SK-N-SH (cell line): ENCODE measurements around the gene DENND1A. TPM values are rescaled to one million over a fixed set of nuclear protein-coding genes. Genes with fewer than 3 reads are reported as not detected.

ENCODE experiments used
- CTCF ChIA-PET: fragments of 300-600, 350-600 bp; formaldehyde crosslinking; extraction: SDS; loops from one replicate; lab custom pipeline; 2021; lab: Yijun Ruan, JAX
- POLR2A ChIA-PET: fragments of 350-600 bp; sonication (Branson Sonifier 250); formaldehyde crosslinking; extraction: SDS; loops from one replicate; lab custom pipeline; 2020; ENCODE audit warnings: antibody characterized with exemption, inconsistent platforms; lab: Yijun Ruan, JAX
- DNase-seq: peaks from one replicate; pipeline ENCODE4 v3.0.0; 2012
- H2AFZ ChIP-seq: fragments of 200-600 bp; sonication (generic); 2 replicates; pipeline ENCODE4 v1.8.1; 2016; ENCODE audit warnings: antibody characterized with exemption, mild to moderate bottlenecking, low read depth
- H3F3A ChIP-seq: fragments of 200-600 bp; sonication (generic); replicated peaks from 2 replicates; pipeline ENCODE3; 2016; ENCODE audit warnings: antibody characterized with exemption, mild to moderate bottlenecking; ENCODE audit not compliant: insufficient read depth
- H3K27ac ChIP-seq, 2 experiments: fragments of 200-500 bp in 1 of 2; fragments of 200-600 bp in 1 of 2; sonication (Bioruptor generic) in 1 of 2; sonication (generic), shearing (Covaris generic) in 1 of 2; 2 replicates each; pipeline versions ENCODE4 v1.5.1 to v1.6.1; 2014 to 2016; ENCODE audit warnings: low read depth in 2 of 2, inconsistent platforms in 1 of 2, low read length in 1 of 2, mild to moderate bottlenecking in 1 of 2, mixed read lengths in 1 of 2
- H3K27me3 ChIP-seq: fragments of 200-600 bp; sonication (generic), shearing (Covaris generic); 2 replicates; pipeline ENCODE4 v1.6.1; 2016; ENCODE audit warnings: mixed run types; ENCODE audit not compliant: insufficient read depth
- H3K36me3 ChIP-seq, 2 experiments: fragments of 200-500 bp in 1 of 2; fragments of 200-600 bp in 1 of 2; sonication (Bioruptor generic) in 1 of 2; sonication (generic) in 1 of 2; replicated peaks in 1 of 2; 2 replicates each; pipeline versions ENCODE3 to v1.5.1; 2014 to 2016; ENCODE audit warnings: low read length in 1 of 2, mild to moderate bottlenecking in 1 of 2; ENCODE audit not compliant: insufficient read depth in 2 of 2, control insufficient read depth in 1 of 2
- H3K4me1 ChIP-seq, 2 experiments: fragments of 200-500 bp in 1 of 2; fragments of 200-600 bp in 1 of 2; sonication (Bioruptor generic) in 1 of 2; sonication (generic), shearing (Covaris generic) in 1 of 2; 2 replicates each; pipeline versions ENCODE4 v1.5.1 to v1.6.1; 2014 to 2016; ENCODE audit warnings: low read depth in 1 of 2, low read length in 1 of 2, mixed run types in 1 of 2; ENCODE audit not compliant: insufficient read depth in 2 of 2, control insufficient read depth in 1 of 2
- H3K4me2 ChIP-seq: fragments of 200-600 bp; sonication (generic), shearing (Covaris generic); 2 replicates; pipeline ENCODE4 v1.6.1; 2017; ENCODE audit warnings: mixed run types
- H3K4me3 ChIP-seq, 2 experiments: fragments of 200-500 bp in 1 of 2; fragments of 200-600 bp in 1 of 2; sonication (Bioruptor generic) in 1 of 2; sonication (generic), shearing (Covaris generic) in 1 of 2; 2 replicates each; pipeline versions ENCODE4 v1.5.1 to v1.8.1; 2014 to 2016; ENCODE audit warnings: low read depth in 2 of 2, inconsistent platforms in 1 of 2, low read length in 1 of 2, mild to moderate bottlenecking in 1 of 2, mixed read lengths in 1 of 2, moderate library complexity in 1 of 2
- H3K79me2 ChIP-seq: fragments of 200-600 bp; sonication (generic); 2 replicates; pipeline ENCODE4 v1.8.1; 2017; ENCODE audit warnings: mild to moderate bottlenecking; ENCODE audit not compliant: insufficient read depth
- H3K9ac ChIP-seq: fragments of 200-600 bp; sonication (generic); 2 replicates; pipeline ENCODE4 v1.6.1; 2017; ENCODE audit warnings: mixed run types
- H3K9me2 ChIP-seq: fragments of 200-600 bp; sonication (generic); 2 replicates; pipeline ENCODE4 v1.6.1; 2017; ENCODE audit warnings: mixed run types
- H3K9me3 ChIP-seq: fragments of 200-600 bp; sonication (generic); 2 replicates; pipeline ENCODE4 v1.6.1; 2017; ENCODE audit warnings: mixed run types, mild to moderate bottlenecking, moderate library complexity
- H4K20me1 ChIP-seq: fragments of 200-600 bp; sonication (generic); 2 replicates; pipeline ENCODE4 v1.6.1; 2017; ENCODE audit warnings: mild to moderate bottlenecking, mixed run types; ENCODE audit not compliant: insufficient read depth
- ELF1 ChIP-seq: IDR thresholded peaks from 2 replicates; pipeline ENCODE4 v1.4.0; 2012
- EP300 ChIP-seq, 2 experiments: IDR thresholded peaks; 2 replicates each; pipeline versions ENCODE4 v1.4.0 to v1.6.1; 2012; ENCODE audit warnings: borderline replicate concordance in 1 of 2, low read depth in 1 of 2, low read length in 1 of 2
- FOXJ3 ChIP-seq: sonication (generic); formaldehyde crosslinking; IDR thresholded peaks from 2 replicates; pipeline ENCODE4 v1.5.1; 2020; ENCODE audit warnings: mild to moderate bottlenecking, missing genetic modification reagents
- FOXM1 ChIP-seq: IDR thresholded peaks from 2 replicates; pipeline ENCODE4 v1.4.0; 2012; ENCODE audit warnings: low read depth, mild to moderate bottlenecking
- GABPA ChIP-seq: IDR thresholded peaks from 2 replicates; pipeline ENCODE4 v1.4.0; 2012; ENCODE audit warnings: low read depth, mild to moderate bottlenecking
- GATA2 ChIP-seq: sonication (generic); formaldehyde crosslinking; IDR thresholded peaks from 2 replicates; pipeline ENCODE4 v1.5.0; 2020; ENCODE audit warnings: mild to moderate bottlenecking, missing genetic modification reagents
- MEF2A ChIP-seq: IDR thresholded peaks from 2 replicates; pipeline ENCODE4 v1.4.0; 2012; ENCODE audit warnings: low read depth, borderline replicate concordance
- MXI1 ChIP-seq: IDR thresholded peaks from 2 replicates; pipeline ENCODE4 v1.6.1; 2012; ENCODE audit warnings: mild to moderate bottlenecking, low read depth, low read length, improper control_type of control experiment
- NFIC ChIP-seq: IDR thresholded peaks from 2 replicates; pipeline ENCODE4 v1.4.0; 2012; ENCODE audit warnings: borderline replicate concordance
- NRF1 ChIP-seq: IDR thresholded peaks from 2 replicates; pipeline ENCODE4 v1.6.1; 2012; ENCODE audit warnings: low read depth, mild to moderate bottlenecking, low read length
- POLR2AphosphoS5 ChIP-seq: IDR thresholded peaks from 2 replicates; pipeline ENCODE4 v1.6.1; 2012; ENCODE audit warnings: low read depth, low read length
- RFX5 ChIP-seq: IDR thresholded peaks from 2 replicates; pipeline ENCODE4 v1.6.1; 2012; ENCODE audit warnings: mild to moderate bottlenecking, improper control_type of control experiment, low read length
- RXRA ChIP-seq: IDR thresholded peaks from 2 replicates; pipeline ENCODE4 v1.4.0; 2012; ENCODE audit warnings: low read depth, mild to moderate bottlenecking, borderline replicate concordance
- SIN3A ChIP-seq: IDR thresholded peaks from 2 replicates; pipeline ENCODE4 v1.6.1; 2012; ENCODE audit warnings: low read depth, mild to moderate bottlenecking, low read length, moderate library complexity, borderline replicate concordance
- SMC3 ChIP-seq: IDR thresholded peaks from 2 replicates; pipeline ENCODE4 v1.6.1; 2012; ENCODE audit warnings: low read depth, low read length, improper control_type of control experiment
- TAF1 ChIP-seq: IDR thresholded peaks from 2 replicates; pipeline ENCODE4 v1.6.1; 2012; ENCODE audit warnings: low read depth, mild to moderate bottlenecking, low read length, moderate library complexity, borderline replicate concordance
- TCF12 ChIP-seq: IDR thresholded peaks from 2 replicates; pipeline ENCODE4 v1.4.0; 2012
- TEAD4 ChIP-seq: IDR thresholded peaks from 2 replicates; pipeline ENCODE4 v1.4.0; 2012; ENCODE audit warnings: mild to moderate bottlenecking, borderline replicate concordance; ENCODE audit not compliant: insufficient read depth
- WGBS: methylation state at CpG from one replicate; pipeline ENCODE4 v1.1.6; 2017; ENCODE audit warnings: low lambda C conversion rate; 5-methylcytosine and 5-hydroxymethylcytosine counted together
- polyA plus RNA-seq, 3 experiments: library from polyadenylated mRNA; depleted of rRNA; stranded (reverse); fragments of >200 nt; gene quantifications; 2 replicates each; pipeline ENCODE4 v1.2.3, GENCODE V29; 2012
- TF ChIP-seq, protein P1 (sequence below): fragments of 150-350 bp; IDR thresholded peaks from 2 replicates; pipeline ENCODE4 v1.6.1; 2016; ENCODE audit warnings: mild to moderate bottlenecking, low read depth, low read length
- TF ChIP-seq, protein P2 (sequence below): fragments of 150-350 bp; IDR thresholded peaks from 2 replicates; pipeline ENCODE4 v1.6.1; 2017; ENCODE audit warnings: antibody characterized with exemption, low read length, low read depth, borderline replicate concordance
- TF ChIP-seq, protein P3 (sequence below): IDR thresholded peaks from 2 replicates; pipeline ENCODE4 v1.6.1; 2012; ENCODE audit warnings: mild to moderate bottlenecking, low read depth, low read length, moderate library complexity

The DENND1A gene
- polyA plus RNA-seq, 1 of the 3 experiments (the other 2 are of a cell fraction): 25.4 TPM

DNA sequence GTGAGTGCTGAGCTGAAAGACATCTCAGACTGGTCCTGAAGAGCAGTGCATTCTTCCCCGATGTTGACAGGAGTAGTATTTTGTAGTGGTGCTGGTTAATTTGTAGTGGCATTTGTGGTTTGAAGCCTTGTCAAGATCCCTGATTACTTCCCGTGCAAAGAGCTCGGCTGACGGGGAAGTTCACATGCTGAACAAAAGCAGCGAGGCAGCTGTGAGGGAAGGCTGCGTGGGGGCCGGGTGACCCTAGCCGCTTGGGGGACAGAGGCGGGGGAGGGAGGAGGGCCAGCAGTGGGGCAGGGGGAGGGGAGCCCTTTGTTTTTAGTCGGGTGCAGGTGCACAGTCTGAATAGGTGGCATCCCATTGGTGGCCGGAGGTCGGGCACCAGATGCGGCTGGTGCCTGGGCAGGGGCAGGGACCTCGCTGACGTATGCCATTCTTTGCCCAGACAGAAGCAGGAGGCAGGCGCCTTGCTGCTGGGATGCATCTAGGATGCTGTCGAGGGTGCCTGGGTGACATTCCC is 509.3 kb downstream of the DENND1A start:
- H3K36me3 ChIP-seq: peaks cover 0 to 12% of the 10 kb centered on the region in 2 experiments
- no peak overlapping the region for H3K9ac ChIP-seq
- CTCF ChIA-PET: no interaction called here
- no peaks in the 10 kb centered on the region for H3F3A ChIP-seq
- H3K27ac ChIP-seq: no peak overlapping the region
- H4K20me1 ChIP-seq: no peaks in the 10 kb centered on the region
- TF ChIP-seq MEF2A: no peak
- no peak for TF ChIP-seq FOXM1
- no peak for TF ChIP-seq RXRA
- no peak for TF ChIP-seq NRF1
- TF ChIP-seq SMC3: no peak
- TF ChIP-seq GABPA: no peak
- no peak for TF ChIP-seq FOXJ3
- TF ChIP-seq TAF1: no peak
- TF ChIP-seq, all 33 proteins: peak for 0
- no peaks in the 10 kb centered on the region for H3K9me3 ChIP-seq
- POLR2A ChIA-PET: no interaction called here
- no peaks in the 10 kb centered on the region for H3K79me2 ChIP-seq
- DNase-seq: no peak
- WGBS: 91% methylated on average over 16 of the region's 17 CpGs
- H3K4me3 ChIP-seq: no peak overlapping the region
- no peaks in the 10 kb centered on the region for H3K27me3 ChIP-seq
- no peaks in the 10 kb centered on the region for H3K4me1 ChIP-seq
- H2AFZ ChIP-seq: no peak overlapping the region
- H3K9me2 ChIP-seq: no peaks in the 10 kb centered on the region
- no peak overlapping the region for H3K4me2 ChIP-seq

DNA sequence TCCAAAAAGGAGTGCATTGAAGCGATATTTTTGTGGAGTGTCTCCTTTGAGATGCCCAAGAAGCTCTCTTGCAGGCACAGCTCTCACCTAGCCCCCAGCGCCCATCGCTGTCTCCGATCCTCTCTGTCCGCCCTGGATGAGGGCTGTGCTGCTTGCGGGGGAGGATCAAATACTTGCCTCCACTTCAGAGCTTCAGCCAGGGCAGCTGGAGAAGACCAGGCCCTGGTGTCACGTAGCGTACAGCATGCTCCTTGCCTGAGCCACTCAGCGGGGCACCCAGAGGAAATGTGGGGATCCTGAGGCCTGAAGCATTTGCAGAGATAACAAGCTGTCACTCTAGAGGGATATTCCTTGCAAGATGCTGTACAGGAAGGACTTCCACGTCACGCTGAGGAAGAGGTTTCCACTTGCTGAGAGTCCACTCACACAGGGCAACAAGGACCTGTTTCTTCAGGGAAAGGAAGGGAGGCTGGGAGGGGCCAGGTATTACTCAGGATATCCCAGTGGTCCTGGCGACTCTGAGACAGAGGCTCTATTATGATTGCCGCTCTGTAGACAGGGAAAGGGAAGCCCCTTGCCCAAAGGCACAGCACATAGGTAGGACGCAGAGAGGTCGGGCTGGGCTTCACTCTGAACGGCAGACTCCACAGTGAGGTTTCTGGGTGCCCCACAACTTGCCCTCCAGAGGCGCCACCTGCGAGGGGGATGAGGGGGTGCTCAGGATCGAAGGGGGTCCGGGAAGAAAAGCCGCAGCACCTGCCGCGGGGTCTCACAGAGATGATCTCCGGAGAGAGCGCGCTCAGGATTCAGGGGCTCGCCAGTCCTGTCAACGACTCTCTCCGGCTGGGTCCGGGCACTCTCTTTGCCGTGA is 510.0 kb downstream of the DENND1A start:
- Histone ChIP-seq H3K9ac (no peak overlapping the region), H3K4me1 (no peaks in the 10 kb centered on the region), H3K4me2 (no peak overlapping the region), H2AFZ (no peak overlapping the region), H3K27ac (no peak overlapping the region), H3K9me3 (no peaks in the 10 kb centered on the region), H3K36me3 (peaks cover 0 to 12% of the 10 kb centered on the region in 2 experiments), H3K27me3 (no peaks in the 10 kb centered on the region), H3K4me3 (no peak overlapping the region), H3K79me2 (no peaks in the 10 kb centered on the region), H3F3A (no peaks in the 10 kb centered on the region), H4K20me1 (no peaks in the 10 kb centered on the region), H3K9me2 (no peaks in the 10 kb centered on the region)
- POLR2A ChIA-PET: no interaction called here
- CTCF ChIA-PET: no interaction called here
- WGBS: 93% methylated on average over 29 of the region's 31 CpGs
- no peak for DNase-seq
- TF ChIP-seq NFIC (no peak), NRF1 (no peak), MEF2A (no peak), ELF1 (no peak), TCF12 (no peak), SIN3A (no peak), FOXM1 (no peak), RFX5 (no peak), EP300 (IDR thresholded peaks at IDR 0.05; ENCODE audit: borderline replicate concordance in 1 of 2, low read depth in 1 of 2, low read length in 1 of 2) (no peak), TEAD4 (no peak), MXI1 (no peak), GATA2 (CRISPR knock-in tag) (no peak), POLR2AphosphoS5 (no peak)
- TF ChIP-seq, protein P1, sequence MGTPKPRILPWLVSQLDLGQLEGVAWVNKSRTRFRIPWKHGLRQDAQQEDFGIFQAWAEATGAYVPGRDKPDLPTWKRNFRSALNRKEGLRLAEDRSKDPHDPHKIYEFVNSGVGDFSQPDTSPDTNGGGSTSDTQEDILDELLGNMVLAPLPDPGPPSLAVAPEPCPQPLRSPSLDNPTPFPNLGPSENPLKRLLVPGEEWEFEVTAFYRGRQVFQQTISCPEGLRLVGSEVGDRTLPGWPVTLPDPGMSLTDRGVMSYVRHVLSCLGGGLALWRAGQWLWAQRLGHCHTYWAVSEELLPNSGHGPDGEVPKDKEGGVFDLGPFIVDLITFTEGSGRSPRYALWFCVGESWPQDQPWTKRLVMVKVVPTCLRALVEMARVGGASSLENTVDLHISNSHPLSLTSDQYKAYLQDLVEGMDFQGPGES: no peak
- TF ChIP-seq, protein P2, sequence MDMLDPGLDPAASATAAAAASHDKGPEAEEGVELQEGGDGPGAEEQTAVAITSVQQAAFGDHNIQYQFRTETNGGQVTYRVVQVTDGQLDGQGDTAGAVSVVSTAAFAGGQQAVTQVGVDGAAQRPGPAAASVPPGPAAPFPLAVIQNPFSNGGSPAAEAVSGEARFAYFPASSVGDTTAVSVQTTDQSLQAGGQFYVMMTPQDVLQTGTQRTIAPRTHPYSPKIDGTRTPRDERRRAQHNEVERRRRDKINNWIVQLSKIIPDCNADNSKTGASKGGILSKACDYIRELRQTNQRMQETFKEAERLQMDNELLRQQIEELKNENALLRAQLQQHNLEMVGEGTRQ: no peak
- TF ChIP-seq, protein P3, sequence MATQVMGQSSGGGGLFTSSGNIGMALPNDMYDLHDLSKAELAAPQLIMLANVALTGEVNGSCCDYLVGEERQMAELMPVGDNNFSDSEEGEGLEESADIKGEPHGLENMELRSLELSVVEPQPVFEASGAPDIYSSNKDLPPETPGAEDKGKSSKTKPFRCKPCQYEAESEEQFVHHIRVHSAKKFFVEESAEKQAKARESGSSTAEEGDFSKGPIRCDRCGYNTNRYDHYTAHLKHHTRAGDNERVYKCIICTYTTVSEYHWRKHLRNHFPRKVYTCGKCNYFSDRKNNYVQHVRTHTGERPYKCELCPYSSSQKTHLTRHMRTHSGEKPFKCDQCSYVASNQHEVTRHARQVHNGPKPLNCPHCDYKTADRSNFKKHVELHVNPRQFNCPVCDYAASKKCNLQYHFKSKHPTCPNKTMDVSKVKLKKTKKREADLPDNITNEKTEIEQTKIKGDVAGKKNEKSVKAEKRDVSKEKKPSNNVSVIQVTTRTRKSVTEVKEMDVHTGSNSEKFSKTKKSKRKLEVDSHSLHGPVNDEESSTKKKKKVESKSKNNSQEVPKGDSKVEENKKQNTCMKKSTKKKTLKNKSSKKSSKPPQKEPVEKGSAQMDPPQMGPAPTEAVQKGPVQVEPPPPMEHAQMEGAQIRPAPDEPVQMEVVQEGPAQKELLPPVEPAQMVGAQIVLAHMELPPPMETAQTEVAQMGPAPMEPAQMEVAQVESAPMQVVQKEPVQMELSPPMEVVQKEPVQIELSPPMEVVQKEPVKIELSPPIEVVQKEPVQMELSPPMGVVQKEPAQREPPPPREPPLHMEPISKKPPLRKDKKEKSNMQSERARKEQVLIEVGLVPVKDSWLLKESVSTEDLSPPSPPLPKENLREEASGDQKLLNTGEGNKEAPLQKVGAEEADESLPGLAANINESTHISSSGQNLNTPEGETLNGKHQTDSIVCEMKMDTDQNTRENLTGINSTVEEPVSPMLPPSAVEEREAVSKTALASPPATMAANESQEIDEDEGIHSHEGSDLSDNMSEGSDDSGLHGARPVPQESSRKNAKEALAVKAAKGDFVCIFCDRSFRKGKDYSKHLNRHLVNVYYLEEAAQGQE: no peak
